Urinary bladder (tissue), 4 donors: Measurements from ENCODE around the gene GOLGA6L10. TPM values are rescaled to one million over a fixed set of nuclear protein-coding genes. Genes with fewer than 3 reads are reported as not detected.
"Not testable (repeated sequence)": the region's sequence is repeated elsewhere in the genome, so short reads cannot be mapped to it uniquely, and the experiment has no call there.

ENCODE experiments used
- DNase-seq: peaks from one replicate; pipeline ENCODE4 v3.0.0-alpha.2; 2015; ENCODE audit errors: extremely low spot score
- H3K27ac ChIP-seq: one replicate; pipeline ENCODE4 v1.5.1; 2013; ENCODE audit warnings: low read depth, mild to moderate bottlenecking, moderate library complexity
- H3K36me3 ChIP-seq: one replicate; pipeline ENCODE4 v1.6.1; 2013; ENCODE audit warnings: mild to moderate bottlenecking, moderate library complexity; ENCODE audit not compliant: insufficient read depth
- H3K4me1 ChIP-seq: one replicate; pipeline ENCODE4 v1.6.1; 2013; ENCODE audit warnings: mild to moderate bottlenecking, moderate library complexity; ENCODE audit not compliant: insufficient read depth
- H3K4me3 ChIP-seq: one replicate; pipeline ENCODE4 v1.5.1; 2013; ENCODE audit warnings: low read depth, low read length
- WGBS: extraction: QIAGEN DNeasy Blood & Tissue Kit; methylation state at CpG from one replicate; pipeline ENCODE4 v1.1.7; 2013; 5-methylcytosine and 5-hydroxymethylcytosine counted together
- polyA plus RNA-seq: library from polyadenylated mRNA; stranded (reverse); fragments of 200-250 nt; gene quantifications from one replicate; pipeline ENCODE4 v1.2.3, GENCODE V29; 2013
- total RNA-seq: library from RNA; depleted of rRNA; stranded (reverse); fragments of >200 nt; gene quantifications from one replicate; pipeline ENCODE4 v1.2.3, GENCODE V29; 2014
- donor health status: healthy with polysubstance abuse.
- donor health status: healthy.

Gene GOLGA6L10
- total RNA-seq: 2.0 TPM
- polyA plus RNA-seq: 1.1 TPM

GRCh38 chr15:82349375-82349774 lies at the start of gene GOLGA6L10:
Gene GOLGA6L10, minus strand, starts transcription at chr15:82349475. Its CDS starts 100 bp downstream, at chr15:82349375.
- not testable (repeated sequence) for DNase-seq, H3K4me3 ChIP-seq, H3K4me1 ChIP-seq, H3K36me3 ChIP-seq, H3K27ac ChIP-seq
- WGBS: no CpG with 5 or more reads among the region's 9 CpGs

GRCh38 chr15:82398785-82399184 lies 49.5 kb upstream of the GOLGA6L10 start:
- WGBS: 100% methylated on average over 1 of the region's 1 CpG
- H3K36me3 ChIP-seq: no peaks in the 10 kb centered on the region
- no peaks in the 10 kb centered on the region for H3K4me1 ChIP-seq
- no peak overlapping the region for H3K27ac ChIP-seq
- no peak for DNase-seq
- no peak overlapping the region for H3K4me3 ChIP-seq

GRCh38 chr15:82397817-82398216 lies 48.5 kb upstream of the GOLGA6L10 start:
- H3K27ac ChIP-seq: no peak overlapping the region
- WGBS: 91% methylated on average over 3 of the region's 3 CpGs
- H3K36me3 ChIP-seq: no peaks in the 10 kb centered on the region
- no peak for DNase-seq
- no peaks in the 10 kb centered on the region for H3K4me1 ChIP-seq
- no peak overlapping the region for H3K4me3 ChIP-seq

GRCh38 chr15:82395788-82396187 lies 46.5 kb upstream of the GOLGA6L10 start:
- not testable (repeated sequence) for H3K4me3 ChIP-seq, H3K4me1 ChIP-seq, H3K27ac ChIP-seq, DNase-seq, H3K36me3 ChIP-seq
- 72% methylated on average over 1 of the region's 4 CpGs for WGBS

DNA sequence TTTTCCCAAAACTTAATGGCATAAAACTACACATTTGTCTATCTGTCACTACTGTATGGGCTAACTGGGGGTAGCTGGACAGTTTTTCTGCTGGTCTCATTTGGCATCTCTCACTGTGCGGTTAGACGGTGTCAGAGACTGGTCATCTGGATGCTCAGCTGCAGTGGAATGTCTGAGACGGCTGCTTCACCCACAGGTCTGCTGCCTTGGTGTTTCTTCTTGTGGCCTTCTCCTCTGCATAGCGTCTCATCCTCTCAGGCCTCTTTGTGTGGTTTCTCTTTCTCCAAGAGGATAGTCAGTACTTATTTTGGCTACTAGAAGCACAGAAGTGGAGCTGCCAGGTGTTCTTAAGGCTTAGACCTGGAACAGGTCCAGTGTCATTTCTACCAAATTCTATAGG lies 44.4 kb upstream of the GOLGA6L10 start:
- 95% methylated on average over 4 of the region's 4 CpGs for WGBS

DNA sequence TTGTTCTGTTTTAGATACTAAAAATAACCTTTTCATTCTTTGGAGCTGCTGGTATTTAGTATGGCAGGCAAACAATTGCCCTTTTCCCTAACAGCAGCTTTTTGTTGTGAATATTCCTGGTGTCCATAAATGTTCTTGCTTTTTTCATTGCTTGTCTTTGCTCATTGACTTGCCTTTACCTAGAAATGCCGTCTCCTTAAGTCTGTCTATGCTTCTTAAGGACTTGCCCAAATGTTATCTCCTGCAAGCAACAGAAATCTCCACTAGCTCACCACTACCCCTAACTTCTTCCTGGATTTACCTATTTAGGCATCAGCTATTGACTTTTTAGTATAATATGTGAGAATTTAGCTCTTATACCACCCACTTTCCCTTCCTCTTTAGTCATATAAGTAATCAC lies 42.8 kb upstream of the GOLGA6L10 start:
- H3K4me3 ChIP-seq, DNase-seq, H3K36me3 ChIP-seq, H3K4me1 ChIP-seq, H3K27ac ChIP-seq: not testable (repeated sequence)
- WGBS: 94% methylated on average over 1 of the region's 1 CpG

More for the DNA sequence above, 44.4 kb upstream of the GOLGA6L10 start:
- Histone ChIP-seq H3K36me3 (no peaks in the 10 kb centered on the region), H3K27ac (no peak overlapping the region), H3K4me3 (no peak overlapping the region), H3K4me1 (no peaks in the 10 kb centered on the region)
- no peak for DNase-seq

DNA sequence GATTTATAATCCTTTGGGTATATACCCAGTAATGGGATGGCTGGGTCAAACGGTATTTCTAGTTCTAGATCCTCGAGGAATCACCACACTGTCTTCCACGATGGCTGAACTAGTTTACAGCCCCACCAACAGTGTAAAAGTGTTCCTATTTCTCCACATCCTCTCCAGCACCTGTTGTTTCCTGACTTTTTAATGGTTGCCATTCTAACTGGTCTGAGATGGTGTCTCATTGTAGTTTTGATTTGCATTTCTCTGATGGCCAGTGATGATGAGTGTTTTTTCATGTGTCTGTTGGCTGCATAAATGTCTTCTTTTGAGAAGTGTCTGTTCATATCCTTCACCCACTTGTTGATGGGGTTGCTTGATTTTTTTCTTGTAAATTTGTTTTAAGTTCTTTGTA lies 40.9 kb upstream of the GOLGA6L10 start:
- H3K27ac ChIP-seq, DNase-seq: not testable (repeated sequence)
- 96% methylated on average over 3 of the region's 3 CpGs for WGBS

GRCh38 chr15:82387209-82387608 lies 37.9 kb upstream of the GOLGA6L10 start:
- not testable (repeated sequence) for H3K4me3 ChIP-seq, H3K4me1 ChIP-seq, H3K27ac ChIP-seq, DNase-seq, H3K36me3 ChIP-seq

More for the DNA sequence above, 40.9 kb upstream of the GOLGA6L10 start:
- not testable (repeated sequence) for H3K36me3 ChIP-seq, H3K4me3 ChIP-seq, H3K4me1 ChIP-seq

- H3K27ac ChIP-seq, DNase-seq, H3K4me1 ChIP-seq, H3K4me3 ChIP-seq, H3K36me3 ChIP-seq: not testable (repeated sequence)
- 75% methylated on average over 11 of the region's 11 CpGs for WGBS
These were observed 32.2 kb upstream of the GOLGA6L10 start for GRCh38 chr15:82381330-82381955.

- not testable (repeated sequence) for DNase-seq, H3K4me3 ChIP-seq, H3K36me3 ChIP-seq, H3K4me1 ChIP-seq, H3K27ac ChIP-seq
- WGBS: 77% methylated on average over 6 of the region's 6 CpGs
These were observed 30.3 kb upstream of the GOLGA6L10 start for GRCh38 chr15:82379552-82379951.

- WGBS: 52% methylated on average over 2 of the region's 2 CpGs
- H3K4me1 ChIP-seq, H3K36me3 ChIP-seq, H3K27ac ChIP-seq, DNase-seq, H3K4me3 ChIP-seq: not testable (repeated sequence)
These were observed 24.4 kb upstream of the GOLGA6L10 start for GRCh38 chr15:82373661-82374060.

DNA sequence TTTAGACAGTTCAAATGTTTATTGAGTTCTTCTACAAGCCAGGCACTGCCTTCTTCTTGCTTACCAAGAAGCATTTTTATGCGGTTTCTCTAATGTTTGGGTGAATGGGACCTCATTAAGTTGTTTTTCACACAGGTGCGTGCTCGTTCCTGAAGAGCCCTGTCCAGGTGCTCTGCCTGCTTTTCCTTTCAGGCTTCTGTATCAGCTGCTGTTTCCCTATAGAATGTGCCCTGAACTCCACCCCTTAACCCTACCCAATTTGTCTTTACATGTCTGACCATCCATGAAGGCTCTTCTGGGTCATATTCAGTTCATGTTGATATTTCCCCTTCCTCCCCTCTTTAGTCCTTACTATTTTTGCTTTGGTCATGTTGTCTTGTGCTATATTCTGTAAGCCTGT lies 22.4 kb upstream of the GOLGA6L10 start:
- 76% methylated on average over 3 of the region's 3 CpGs for WGBS
- Histone ChIP-seq H3K27ac (no peak overlapping the region), H3K36me3 (no peaks in the 10 kb centered on the region), H3K4me1 (no peaks in the 10 kb centered on the region), H3K4me3 (no peak overlapping the region)
- DNase-seq: no peak

GRCh38 chr15:82367790-82368189 lies 18.5 kb upstream of the GOLGA6L10 start:
- not testable (repeated sequence) for H3K36me3 ChIP-seq, DNase-seq, H3K27ac ChIP-seq, H3K4me1 ChIP-seq, H3K4me3 ChIP-seq
- 62% methylated on average over 2 of the region's 3 CpGs for WGBS

DNA sequence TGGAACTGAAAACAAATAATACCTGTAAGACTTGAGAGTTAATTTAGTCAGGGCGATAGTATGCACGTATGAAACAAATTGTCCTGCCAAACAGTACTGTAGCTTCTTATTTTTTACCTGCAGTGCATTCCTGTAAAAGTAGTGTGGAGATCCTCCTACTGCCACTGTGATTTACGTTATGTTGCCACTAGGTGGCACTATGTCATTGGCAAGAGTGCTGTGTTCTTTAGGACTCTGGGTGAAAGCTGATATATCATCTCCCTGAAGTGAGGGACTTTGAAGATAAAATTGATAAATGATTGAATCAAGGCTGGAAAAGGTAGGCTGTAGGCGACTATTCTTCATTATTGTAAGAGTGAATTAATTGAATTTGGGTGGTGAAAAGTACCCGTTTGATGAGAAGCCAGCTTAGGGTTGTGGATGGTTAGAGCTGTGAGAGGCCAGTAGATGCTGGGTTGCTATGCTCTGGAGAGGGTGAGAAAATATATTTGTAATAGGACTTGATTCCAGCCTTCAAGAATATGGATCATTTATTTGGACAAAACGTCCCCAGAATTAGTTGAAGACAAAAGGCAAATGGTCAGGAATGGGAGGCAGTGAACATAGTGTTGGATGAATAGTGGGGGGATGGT lies 16.5 kb upstream of the GOLGA6L10 start:
- DNase-seq: not testable (repeated sequence)

More for the DNA sequence above, 16.5 kb upstream of the GOLGA6L10 start:
- H3K4me3 ChIP-seq, H3K27ac ChIP-seq, H3K36me3 ChIP-seq, H3K4me1 ChIP-seq: not testable (repeated sequence)
- WGBS: 4% methylated on average over 1 of the region's 6 CpGs
